Upper lobe of right lung (tissue), 1 donor: ENCODE results near the gene DLX2. TPM values are rescaled to one million over a fixed set of nuclear protein-coding genes. Genes with fewer than 3 reads are reported as not detected.

Experiments
- ATAC-seq: fragments of 200-7000 bp; cut with Tn5 transposase; one replicate; pipeline ENCODE4 v1.9.1; 2020; ENCODE audit warnings: mild to moderate bottlenecking, moderate library complexity
- DNase-seq: peaks from one replicate; pipeline ENCODE4 v3.0.0-alpha.2; 2020
- H3K27ac ChIP-seq: fragments of 200-600 bp; one replicate; pipeline ENCODE4 v1.8.0; 2022
- H3K27me3 ChIP-seq: fragments of 200-600 bp; one replicate; pipeline ENCODE4 v1.8.0; 2022; ENCODE audit warnings: mild to moderate bottlenecking
- H3K36me3 ChIP-seq: fragments of 200-600 bp; one replicate; pipeline ENCODE4 v1.8.0; 2022
- H3K4me1 ChIP-seq: fragments of 200-600 bp; one replicate; pipeline ENCODE4 v1.8.0; 2022
- H3K4me3 ChIP-seq: fragments of 200-600 bp; one replicate; pipeline ENCODE4 v1.8.0; 2022; ENCODE audit warnings: mild to moderate bottlenecking
- H3K9me3 ChIP-seq: fragments of 200-600 bp; one replicate; pipeline ENCODE4 v1.8.0; 2022
- intact Hi-C: fragments of 100-400 bp; cut with DNase I; formaldehyde crosslinking; loops from one replicate; pipeline ENCODE4 v1.11.0; 2022
- total RNA-seq: library from RNA; stranded (reverse); fragmentation: NEBNext Ultra II Directional; extraction: Animal tissue kit (Norgen Biotek cat#: 25700); gene quantifications from one replicate; pipeline ENCODE4 v1.2.1, GENCODE V29; 2021
- TF ChIP-seq, protein P1 (sequence below): fragments of 200-600 bp; IDR thresholded peaks from one replicate; pipeline ENCODE4 v1.8.0; 2022; ENCODE audit warnings: antibody characterized with exemption
- donor health status: DM: no; HTN: yes; CAD: no; lungs with severe emphysema.

DLX2 gene
- total RNA-seq, 1 donor from 2014 or later = not detected

DNA sequence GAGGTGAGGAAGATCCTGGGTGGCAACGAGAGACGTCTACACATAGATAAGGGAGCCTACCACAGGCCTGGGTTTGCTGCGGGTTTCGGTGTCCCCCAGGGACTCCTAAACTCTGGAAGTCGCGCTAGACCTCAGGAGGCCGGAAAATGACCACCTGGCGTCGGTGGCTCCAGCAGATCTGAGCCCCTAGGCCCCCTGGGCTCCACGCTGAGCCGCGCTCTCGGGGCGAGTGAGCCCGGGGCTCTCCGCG, 18.4 kb downstream of the DLX2 start:
- peaks cover 99% of the 10 kb centered on the region for H3K27me3 ChIP-seq
- intact Hi-C loops = no loop called here
- no peak overlapping the region for H3K27ac ChIP-seq

DNA sequence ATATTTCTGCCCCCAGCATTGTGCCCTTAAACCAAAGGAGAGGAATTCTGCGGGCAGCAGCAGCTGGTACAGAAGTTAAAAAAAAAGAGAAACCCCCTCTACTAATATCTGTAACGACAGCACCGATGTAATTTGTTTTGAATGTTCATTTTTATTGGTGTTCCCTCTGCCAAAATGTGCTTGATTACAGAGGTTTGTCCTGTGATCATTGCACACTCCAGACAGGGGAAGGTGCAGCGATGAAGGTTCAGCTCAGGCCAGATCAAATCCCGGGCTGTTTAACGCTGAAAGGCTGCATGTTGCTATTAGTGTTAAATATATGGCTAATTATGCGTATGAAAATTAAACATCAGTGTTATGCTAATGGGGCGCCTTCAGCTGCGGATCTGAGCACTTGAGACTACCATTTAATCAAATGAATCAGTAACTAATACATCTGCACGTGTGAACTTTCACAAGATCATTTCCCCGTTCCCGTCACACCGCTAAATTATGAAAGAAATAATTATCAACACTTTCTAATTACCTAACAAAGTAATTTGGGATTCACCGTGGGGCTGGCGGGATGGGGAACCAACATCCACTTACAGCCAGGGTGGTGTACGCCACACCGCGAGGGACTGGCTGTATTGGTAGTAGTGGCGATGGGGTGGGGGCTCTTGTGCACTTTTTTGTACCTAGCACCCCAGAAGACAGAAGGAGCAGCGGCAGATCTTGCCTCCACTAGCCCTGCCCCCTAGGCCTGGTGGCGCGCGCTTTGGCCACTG, 18.9 kb downstream of the DLX2 start:
- ATAC-seq (no peak), DNase-seq (no peak)

More for the DNA sequence above, 18.4 kb downstream of the DLX2 start:
- Histone ChIP-seq H3K4me1 (peaks cover 36% of the 10 kb centered on the region), H3K9me3 (no peaks in the 10 kb centered on the region), H3K4me3 (peak overlapping the region; percentile 49), H3K36me3 (no peaks in the 10 kb centered on the region)
- TF ChIP-seq, protein P1, sequence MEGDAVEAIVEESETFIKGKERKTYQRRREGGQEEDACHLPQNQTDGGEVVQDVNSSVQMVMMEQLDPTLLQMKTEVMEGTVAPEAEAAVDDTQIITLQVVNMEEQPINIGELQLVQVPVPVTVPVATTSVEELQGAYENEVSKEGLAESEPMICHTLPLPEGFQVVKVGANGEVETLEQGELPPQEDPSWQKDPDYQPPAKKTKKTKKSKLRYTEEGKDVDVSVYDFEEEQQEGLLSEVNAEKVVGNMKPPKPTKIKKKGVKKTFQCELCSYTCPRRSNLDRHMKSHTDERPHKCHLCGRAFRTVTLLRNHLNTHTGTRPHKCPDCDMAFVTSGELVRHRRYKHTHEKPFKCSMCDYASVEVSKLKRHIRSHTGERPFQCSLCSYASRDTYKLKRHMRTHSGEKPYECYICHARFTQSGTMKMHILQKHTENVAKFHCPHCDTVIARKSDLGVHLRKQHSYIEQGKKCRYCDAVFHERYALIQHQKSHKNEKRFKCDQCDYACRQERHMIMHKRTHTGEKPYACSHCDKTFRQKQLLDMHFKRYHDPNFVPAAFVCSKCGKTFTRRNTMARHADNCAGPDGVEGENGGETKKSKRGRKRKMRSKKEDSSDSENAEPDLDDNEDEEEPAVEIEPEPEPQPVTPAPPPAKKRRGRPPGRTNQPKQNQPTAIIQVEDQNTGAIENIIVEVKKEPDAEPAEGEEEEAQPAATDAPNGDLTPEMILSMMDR = no peak
- ATAC-seq (no peak), DNase-seq (no peak)

DNA sequence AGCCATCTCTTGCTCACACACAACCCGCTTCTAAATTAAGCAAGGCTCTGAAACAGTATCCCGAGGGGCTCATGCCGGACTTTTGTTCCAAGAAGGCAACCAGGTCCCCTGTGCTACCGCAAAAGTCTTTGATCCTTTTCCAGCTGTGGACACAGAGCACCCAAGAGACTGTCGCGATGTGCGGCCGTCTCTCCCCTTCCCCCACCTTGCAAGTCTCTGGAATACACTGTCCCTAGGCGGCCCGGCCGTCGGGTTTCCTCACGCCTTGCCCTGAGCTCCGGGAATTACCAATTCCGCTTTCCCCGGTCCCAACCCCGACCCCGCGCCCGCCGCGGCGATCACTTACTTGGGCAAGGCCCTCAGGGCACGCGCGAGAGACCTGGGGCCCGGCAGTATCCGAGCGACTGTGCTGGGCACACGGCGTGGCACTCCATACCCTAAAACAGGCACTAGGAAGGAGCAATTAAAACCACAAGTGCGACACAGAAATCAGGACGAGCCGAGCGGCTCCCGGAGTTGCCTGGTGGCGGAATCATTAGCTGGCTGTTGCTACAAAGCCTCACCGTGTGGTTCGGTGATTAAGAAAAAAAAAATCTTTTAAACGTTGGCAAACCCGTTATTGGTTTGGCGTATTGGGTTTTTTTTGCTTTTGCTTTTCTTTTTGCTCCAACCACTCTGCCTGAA, 19.6 kb downstream of the DLX2 start:
- ATAC-seq (no peak), DNase-seq (no peak)
- TF ChIP-seq, protein P1 = no peak
- peaks cover 97% of the 10 kb centered on the region for H3K27me3 ChIP-seq
- H3K9me3 ChIP-seq = no peaks in the 10 kb centered on the region
- H3K4me3 ChIP-seq = no peak overlapping the region
- peaks cover 36% of the 10 kb centered on the region for H3K4me1 ChIP-seq
- intact Hi-C loops = no loop called here
- no peaks in the 10 kb centered on the region for H3K36me3 ChIP-seq
- H3K27ac ChIP-seq = no peak overlapping the region

More for the DNA sequence above, 18.9 kb downstream of the DLX2 start:
- peaks cover 97% of the 10 kb centered on the region for H3K27me3 ChIP-seq
- no peaks in the 10 kb centered on the region for H3K9me3 ChIP-seq
- H3K4me3 ChIP-seq = no peak overlapping the region
- intact Hi-C loops = no loop called here
- peaks cover 36% of the 10 kb centered on the region for H3K4me1 ChIP-seq
- TF ChIP-seq, protein P1 = no peak
- H3K27ac ChIP-seq = no peak overlapping the region
- no peaks in the 10 kb centered on the region for H3K36me3 ChIP-seq

DNA sequence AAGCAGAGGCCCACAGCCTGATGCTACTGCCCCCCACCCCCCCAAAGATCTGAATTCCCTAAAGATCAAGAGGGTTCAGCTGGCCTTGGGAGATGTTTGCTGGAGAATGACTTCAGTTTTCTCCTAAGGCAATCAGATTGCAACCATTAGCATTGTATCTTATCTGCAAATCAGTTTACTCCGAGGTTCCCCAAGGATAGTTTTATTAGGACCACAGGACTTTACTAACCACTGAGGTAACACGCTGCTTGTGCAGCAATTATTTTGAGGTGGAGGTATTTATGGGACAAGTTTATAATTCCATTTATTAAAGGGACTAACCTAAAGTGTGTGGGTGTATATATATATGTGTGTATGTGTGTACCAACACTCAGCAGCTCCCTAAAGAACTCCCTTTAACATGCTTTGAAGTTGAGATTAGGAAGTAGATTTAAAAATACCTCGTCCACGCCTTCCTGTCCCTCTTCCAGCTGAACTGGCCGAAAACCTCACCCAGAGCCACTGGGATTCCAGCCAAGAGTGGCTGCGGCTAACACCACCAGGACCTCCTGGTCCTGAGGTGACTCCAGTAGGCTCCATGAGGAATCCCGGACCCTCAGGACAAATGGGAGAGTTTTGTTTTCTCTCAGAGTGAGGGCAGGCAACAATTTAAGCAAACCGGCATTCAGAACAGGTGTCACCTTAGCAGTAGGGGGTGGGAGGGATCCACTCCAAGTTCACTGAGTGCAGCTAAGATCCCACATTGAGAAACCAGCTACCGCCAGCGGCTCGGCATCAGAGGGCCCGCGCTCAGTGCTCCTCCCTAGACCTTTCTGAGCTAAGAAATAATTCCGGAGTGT, 20.4 kb downstream of the DLX2 start:
- H3K4me1 ChIP-seq = peaks cover 36% of the 10 kb centered on the region
- TF ChIP-seq, protein P1 = no peak
- H3K4me3 ChIP-seq = no peak overlapping the region
- no peak overlapping the region for H3K27ac ChIP-seq
- intact Hi-C loops = no loop called here
- no peaks in the 10 kb centered on the region for H3K9me3 ChIP-seq
- no peaks in the 10 kb centered on the region for H3K36me3 ChIP-seq
- peaks cover 91% of the 10 kb centered on the region for H3K27me3 ChIP-seq
- no peak for ATAC-seq
- DNase-seq = no peak

DNA sequence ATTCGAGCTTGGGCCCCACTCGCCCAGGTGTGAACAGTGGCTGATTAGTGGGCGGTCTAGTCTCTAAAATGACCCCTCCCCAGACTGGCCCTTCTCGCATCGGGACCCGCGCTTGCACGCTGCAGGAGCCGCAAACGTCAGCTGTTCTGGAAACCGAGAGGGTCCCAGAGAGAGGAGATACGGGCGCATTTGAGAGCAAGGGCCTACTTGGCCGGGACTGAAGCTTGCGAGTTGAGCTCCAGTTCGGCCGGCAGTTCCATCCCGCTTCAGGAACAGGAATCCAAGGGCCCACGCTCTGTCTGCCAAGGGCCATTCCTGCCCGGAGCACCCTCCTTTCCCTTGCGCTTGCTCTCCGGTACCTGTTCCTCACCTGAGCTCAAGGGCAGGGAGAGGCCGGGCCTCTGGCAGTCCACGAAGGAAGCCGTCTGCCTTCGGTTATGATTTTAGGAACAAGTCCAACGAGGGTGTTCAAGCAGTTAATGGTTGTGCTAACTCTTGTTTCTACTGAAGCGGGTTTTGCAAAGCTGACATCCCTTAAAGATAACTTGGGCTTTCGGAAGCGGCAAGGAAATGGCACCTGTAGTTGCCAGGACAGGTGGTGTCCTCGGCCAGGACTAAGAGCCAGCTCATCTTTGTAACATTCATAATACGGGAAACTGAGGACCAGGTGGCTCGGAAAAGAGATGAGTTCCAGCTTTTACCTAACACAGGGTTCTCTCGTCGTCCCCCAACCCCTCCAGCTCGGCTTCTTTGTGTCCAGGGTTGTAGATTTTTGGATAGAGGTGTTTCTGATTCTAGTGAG, 21.3 kb downstream of the DLX2 start:
- Histone ChIP-seq H3K27me3 (peaks cover 82% of the 10 kb centered on the region), H3K27ac (no peak overlapping the region), H3K4me3 (no peak overlapping the region), H3K4me1 (peaks cover 32% of the 10 kb centered on the region), H3K9me3 (no peaks in the 10 kb centered on the region), H3K36me3 (no peaks in the 10 kb centered on the region)
- ATAC-seq = no peak
- TF ChIP-seq, protein P1 = no peak
- intact Hi-C loops = no loop called here
- no peak for DNase-seq
